GM23338 (cell line): ENCODE results near the gene C5AR1. TPM values are rescaled to one million over a fixed set of nuclear protein-coding genes. Genes with fewer than 3 reads are reported as not detected.

Experiments
- ATAC-seq: fragments of 200-7000 bp; cut with Tn5 transposase; 3 replicates; pipeline ENCODE4 v1.9.1; 2020
- DNase-seq: peaks from one replicate; pipeline ENCODE4 v3.0.0-alpha.2; 2015; ENCODE audit warnings: low spot score
- H2AFZ ChIP-seq: fragments of 200-600 bp; sonication (generic); 2 replicates; pipeline ENCODE4 v1.8.0; 2016; ENCODE audit warnings: antibody characterized with exemption, mild to moderate bottlenecking, moderate library complexity
- H3F3A ChIP-seq: fragments of 200-600 bp; sonication (generic); replicated peaks from 2 replicates; pipeline ENCODE4 v1.8.0; 2017; ENCODE audit warnings: antibody characterized with exemption, mixed run types, low read depth
- H3K27ac ChIP-seq: fragments of 200-600 bp; sonication (generic); 2 replicates; pipeline ENCODE4 v1.6.1; 2016; ENCODE audit warnings: low read depth
- H3K27me3 ChIP-seq: fragments of 200-600 bp; sonication (generic); 2 replicates; pipeline ENCODE4 v1.8.0; 2016; ENCODE audit warnings: mild to moderate bottlenecking, mixed run types, moderate library complexity; ENCODE audit not compliant: insufficient read depth
- H3K36me3 ChIP-seq: fragments of 200-600 bp; sonication (generic); 2 replicates; pipeline ENCODE4 v1.8.0; 2016; ENCODE audit warnings: mild to moderate bottlenecking; ENCODE audit not compliant: insufficient read depth
- H3K4me1 ChIP-seq: fragments of 200-600 bp; sonication (generic); 2 replicates; pipeline ENCODE4 v1.8.0; 2016; ENCODE audit warnings: mild to moderate bottlenecking, moderate library complexity; ENCODE audit not compliant: insufficient read depth
- H3K4me2 ChIP-seq: fragments of 200-600 bp; sonication (generic); 2 replicates; pipeline ENCODE4 v1.7.1; 2017; ENCODE audit warnings: mixed run types
- H3K4me3 ChIP-seq: fragments of 200-600 bp; sonication (generic); 2 replicates; pipeline ENCODE4 v1.6.1; 2016; ENCODE audit warnings: mixed run types
- H3K79me2 ChIP-seq: fragments of 200-600 bp; sonication (generic); replicated peaks from 2 replicates; pipeline ENCODE4 v1.8.0; 2017; ENCODE audit warnings: mild to moderate bottlenecking; ENCODE audit not compliant: insufficient read depth
- H3K9me2 ChIP-seq: fragments of 200-600 bp; sonication (generic); 2 replicates; pipeline ENCODE4 v1.8.0; 2017; ENCODE audit not compliant: insufficient read depth
- H4K20me1 ChIP-seq: fragments of 200-600 bp; sonication (generic); replicated peaks from 2 replicates; pipeline ENCODE4 v1.8.0; 2017; ENCODE audit warnings: mild to moderate bottlenecking; ENCODE audit not compliant: insufficient read depth
- H3K27ac Mint-ChIP-seq: 2 replicates; pipeline ENCODE4 v1.8.0; 2020; ENCODE audit warnings: inconsistent platforms, mild to moderate bottlenecking, moderate library complexity, mixed read lengths
- H3K27me3 Mint-ChIP-seq: 3 replicates; pipeline ENCODE4 v1.8.0; 2022; ENCODE audit warnings: low read depth, mild to moderate bottlenecking, moderate library complexity, mixed read lengths, inconsistent platforms; ENCODE audit not compliant: insufficient read depth, poor library complexity
- H3K36me3 Mint-ChIP-seq: 3 replicates; pipeline ENCODE4 v1.8.0; 2021; ENCODE audit warnings: low read depth, mild to moderate bottlenecking, inconsistent platforms, moderate library complexity, mixed read lengths
- H3K4me1 Mint-ChIP-seq: 3 replicates; pipeline ENCODE4 v1.8.0; 2020; ENCODE audit warnings: mild to moderate bottlenecking, inconsistent platforms, mixed read lengths
- H3K4me3 Mint-ChIP-seq: 3 replicates; pipeline ENCODE4 v1.8.0; 2021; ENCODE audit warnings: moderate library complexity, mild to moderate bottlenecking, inconsistent platforms, mixed read lengths
- H3K9me3 Mint-ChIP-seq: 3 replicates; pipeline ENCODE4 v1.8.0; 2020; ENCODE audit warnings: moderate library complexity, mild to moderate bottlenecking, inconsistent platforms, mixed read lengths
- CREB1 ChIP-seq: fragments of 250-450 bp; sonication (Bioruptor Pico); IDR thresholded peaks from 2 replicates; pipeline ENCODE4 v1.5.0; 2020; ENCODE audit warnings: low read depth, mild to moderate bottlenecking, moderate library complexity
- CTCF ChIP-seq, 2 experiments: fragments of 200-600 bp in 1 of 2; sonication (generic) in 1 of 2; conservative IDR thresholded peaks; 2 replicates each; pipeline versions ENCODE4 v1.5.1 to v1.6.1; 2016 to 2017; ENCODE audit warnings: antibody characterized with exemption in 2 of 2, low read depth in 2 of 2, mild to moderate bottlenecking in 2 of 2, moderate library complexity in 1 of 2
- ETS1 ChIP-seq: IDR thresholded peaks from 2 replicates; pipeline ENCODE4 v1.6.1; 2016; ENCODE audit warnings: antibody characterized with exemption
- EZH2 ChIP-seq: fragments of 200-600 bp; sonication (generic); IDR thresholded peaks from one replicate; pipeline ENCODE4 v1.8.0; 2017; ENCODE audit warnings: antibody characterized with exemption, mild to moderate bottlenecking, low read depth; ENCODE audit not compliant: unreplicated experiment
- EZH2phosphoT487 ChIP-seq: fragments of 200-600 bp; sonication (generic); IDR thresholded peaks from one replicate; pipeline ENCODE4 v1.8.1; 2018; ENCODE audit warnings: antibody characterized with exemption; ENCODE audit not compliant: unreplicated experiment
- JUNB ChIP-seq: IDR thresholded peaks from one replicate; pipeline ENCODE4 v1.6.1; 2016; ENCODE audit warnings: antibody characterized with exemption; ENCODE audit not compliant: unreplicated experiment
- NANOG ChIP-seq: IDR thresholded peaks from 2 replicates; pipeline ENCODE4 v1.6.1; 2016; ENCODE audit warnings: antibody characterized with exemption, borderline replicate concordance
- POLR2AphosphoS5 ChIP-seq: IDR thresholded peaks from 2 replicates; pipeline ENCODE4 v1.6.1; 2016; ENCODE audit warnings: antibody characterized with exemption, low read depth
- REST ChIP-seq: IDR thresholded peaks from one replicate; pipeline ENCODE4 v1.6.1; 2018; ENCODE audit warnings: antibody characterized with exemption; ENCODE audit not compliant: unreplicated experiment
- STAT1 ChIP-seq: IDR thresholded peaks from one replicate; pipeline ENCODE4 v1.6.1; 2016; ENCODE audit warnings: antibody characterized with exemption; ENCODE audit not compliant: unreplicated experiment
- ZNF114 ChIP-seq: fragments of 250-450 bp; sonication (Bioruptor Pico); IDR thresholded peaks from 2 replicates; pipeline ENCODE4 v1.5.0; 2020; ENCODE audit warnings: mild to moderate bottlenecking, moderate library complexity
- ZNF331 ChIP-seq: fragments of 250-450 bp; sonication (Bioruptor Pico); IDR thresholded peaks from 2 replicates; pipeline ENCODE4 v1.5.0; 2020; ENCODE audit warnings: low read depth, mild to moderate bottlenecking, moderate library complexity
- ZNF462 ChIP-seq: fragments of 250-450 bp; sonication (Bioruptor Pico); IDR thresholded peaks from 2 replicates; pipeline ENCODE4 v1.5.0; 2020; ENCODE audit warnings: mild to moderate bottlenecking, moderate library complexity
- polyA plus RNA-seq: library from polyadenylated mRNA; unstranded; fragments of >200 nt; fragmentation: Nextera tagmentation; extraction: Ambion mirVana; gene quantifications from 2 replicates; pipeline ENCODE4 v1.2.1, GENCODE V29; 2016
- total RNA-seq: library from RNA; depleted of rRNA; stranded (reverse); fragments of >200 nt; shearing (Covaris generic); gene quantifications from 2 replicates; pipeline ENCODE4 v1.2.3, GENCODE V29; 2014

Gene C5AR1
- total and polyA plus RNA-seq, 2 experiments from 2014 or later, result 0.08 TPM; not detected in 1

- DNase-seq (no peak), ATAC-seq (no peak)
- Histone ChIP-seq H3K79me2 (peaks cover under 1% of the 10 kb centered on the region), H3K4me1 (0 out of 2 replicates have a peak, but pooled peaks cover 4% of the 10 kb centered on the region), H3K9me2 (no peaks in the 10 kb centered on the region), H2AFZ (no peak overlapping the region), H3F3A (peaks cover 5% of the 10 kb centered on the region; the same call in 1 of the 2 replicates), H3K4me3 (no peak overlapping the region), H3K27me3 (peaks cover 3% of the 10 kb centered on the region; the same call in 1 of the 2 replicates), H3K4me2 (no peak overlapping the region), H4K20me1 (no peaks in the 10 kb centered on the region), H3K36me3 (no peaks in the 10 kb centered on the region), H3K27ac (no peak overlapping the region)
- Mint-ChIP-seq H3K4me1 (peaks cover 6% of the 10 kb centered on the region), H3K27me3 (peaks cover 15% of the 10 kb centered on the region), H3K9me3 (peaks cover 19% of the 10 kb centered on the region; the same call in 2 of the 3 replicates), H3K27ac (no peak overlapping the region), H3K36me3 (peaks cover 7% of the 10 kb centered on the region), H3K4me3 (no peak overlapping the region)
- TF ChIP-seq ZNF114 (CRISPR knock-in tag), result no peak
- no peak for TF ChIP-seq EZH2
- no peak for TF ChIP-seq ETS1
- TF ChIP-seq ZNF331 (CRISPR knock-in tag), result no peak
- TF ChIP-seq ZNF462, result no peak
- no peak for TF ChIP-seq JUNB
- no peak for TF ChIP-seq STAT1
- TF ChIP-seq CREB1 (CRISPR knock-in tag), result no peak
- TF ChIP-seq CTCF (conservative IDR thresholded peaks at IDR 0.05; ENCODE audit: low read depth in 2 of 2), result no peak
- no peak for TF ChIP-seq NANOG
- TF ChIP-seq POLR2AphosphoS5, result no peak
- TF ChIP-seq REST, result no peak
- no peak for TF ChIP-seq EZH2phosphoT487
Measured at GRCh38 chr19:47344425-47344824, 34.8 kb downstream of the C5AR1 start.
